ENCODE data around the gene CTSA. TPM values are rescaled to one million over a fixed set of nuclear protein-coding genes. Genes with fewer than 3 reads are reported as not detected.
"Not testable (repeated sequence)": the region's sequence is repeated elsewhere in the genome, so short reads cannot be mapped to it uniquely, and the experiment has no call there.

CTSA gene
- total and polyA plus RNA-seq, 4 donors, result 29.4 to 102 (median 67.0) TPM

- Histone ChIP-seq H3K27ac (ENCODE audit: low read depth, low read length) (peak overlapping the region; percentile 78), H3K27me3 (ENCODE audit: control insufficient read depth, insufficient read depth, low read length) (no peaks in the 10 kb centered on the region), H3K4me3 (ENCODE audit: low read depth, low read length) (no peak overlapping the region), H3K36me3 (ENCODE audit: control insufficient read depth, insufficient read depth, low read length) (no peaks in the 10 kb centered on the region), H3K9me3 (ENCODE audit: control insufficient read depth, insufficient read depth, low read length) (no peaks in the 10 kb centered on the region), H3K4me1 (ENCODE audit: control insufficient read depth, insufficient read depth, low read length) (peaks cover 8% of the 10 kb centered on the region)
- 83% methylated on average over 9 of the region's 11 CpGs for WGBS (ENCODE audit: insufficient coverage)
- no peak for DNase-seq (ENCODE audit: low read depth in 4 of 6, low spot score in 6 of 6)
Measured at GRCh38 chr20:45921337-45922189, 30.4 kb downstream of the CTSA start.

GRCh38 chr20:45924391-45925261 lies 33.5 kb downstream of the CTSA start:
- DNase-seq (ENCODE audit: low read depth in 4 of 6, low spot score in 6 of 6), result peak in 2 of 6 donors; percentile 39 to 78
- peak overlapping the region; percentile 82 for H3K27ac ChIP-seq (ENCODE audit: low read depth, low read length)
- H3K4me3 ChIP-seq (ENCODE audit: low read depth, low read length), result no peak overlapping the region
- WGBS (ENCODE audit: insufficient coverage), result 81% methylated on average over 14 of the region's 21 CpGs
- H3K36me3 ChIP-seq (ENCODE audit: control insufficient read depth, insufficient read depth, low read length), result no peaks in the 10 kb centered on the region
- H3K4me1 ChIP-seq (ENCODE audit: control insufficient read depth, insufficient read depth, low read length), result peaks cover 7% of the 10 kb centered on the region
- H3K9me3 ChIP-seq (ENCODE audit: control insufficient read depth, insufficient read depth, low read length), result no peaks in the 10 kb centered on the region
- no peaks in the 10 kb centered on the region for H3K27me3 ChIP-seq (ENCODE audit: control insufficient read depth, insufficient read depth, low read length)

DNA sequence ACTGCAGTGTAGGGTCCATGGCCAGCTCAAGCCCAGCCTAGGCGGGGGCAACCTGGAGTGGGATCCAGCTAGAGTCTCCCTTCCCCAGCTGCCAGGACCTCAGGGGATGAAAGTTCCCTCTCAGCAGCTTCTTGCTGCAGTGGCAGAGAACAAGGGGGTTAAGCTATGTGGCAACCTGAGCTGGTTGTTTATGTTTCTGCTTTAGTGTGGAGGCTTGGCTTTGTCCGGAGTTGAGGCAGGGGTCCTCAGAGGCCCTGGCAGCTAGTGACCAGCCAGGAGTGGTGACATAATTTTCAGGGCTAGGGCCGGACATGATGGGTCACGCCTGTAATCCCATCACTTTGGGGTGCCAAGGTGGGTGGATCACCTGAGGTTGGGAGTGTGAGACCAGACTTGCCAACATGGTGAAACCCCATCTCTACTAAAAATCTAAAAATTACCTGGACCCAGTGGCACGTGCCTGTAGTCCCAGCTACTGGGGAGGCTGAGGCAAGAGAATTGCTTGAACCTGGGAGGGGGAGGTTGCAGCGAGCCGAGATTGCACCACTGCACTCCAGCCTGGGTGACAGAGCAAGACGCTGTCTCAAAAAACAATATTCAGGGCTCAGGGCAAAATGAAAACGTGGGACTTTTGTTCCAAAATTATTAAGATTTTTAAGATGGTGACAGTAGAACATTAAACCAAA lies 34.8 kb downstream of the CTSA start:
- Histone ChIP-seq H3K36me3 (ENCODE audit: control insufficient read depth, insufficient read depth, low read length) (no peaks in the 10 kb centered on the region), H3K9me3 (ENCODE audit: control insufficient read depth, insufficient read depth, low read length) (no peaks in the 10 kb centered on the region), H3K4me1 (ENCODE audit: control insufficient read depth, insufficient read depth, low read length) (no peaks in the 10 kb centered on the region), H3K27me3 (ENCODE audit: control insufficient read depth, insufficient read depth, low read length) (no peaks in the 10 kb centered on the region), H3K27ac (ENCODE audit: low read depth, low read length) (no peak overlapping the region), H3K4me3 (ENCODE audit: low read depth, low read length) (no peak overlapping the region)
- no peak for DNase-seq (ENCODE audit: low read depth in 4 of 6, low spot score in 6 of 6)
- 64% methylated on average over 7 of the region's 9 CpGs for WGBS (ENCODE audit: insufficient coverage)

GRCh38 chr20:45926731-45927070 lies 35.6 kb downstream of the CTSA start:
- DNase-seq (ENCODE audit: low read depth in 4 of 6, low spot score in 6 of 6), result no peak
- 80% methylated on average over 1 of the region's 2 CpGs for WGBS (ENCODE audit: insufficient coverage)
- no peak overlapping the region for H3K27ac ChIP-seq (ENCODE audit: low read depth, low read length)
- no peaks in the 10 kb centered on the region for H3K9me3 ChIP-seq (ENCODE audit: control insufficient read depth, insufficient read depth, low read length)
- H3K36me3 ChIP-seq (ENCODE audit: control insufficient read depth, insufficient read depth, low read length), result no peaks in the 10 kb centered on the region
- H3K4me3 ChIP-seq (ENCODE audit: low read depth, low read length), result no peak overlapping the region
- H3K27me3 ChIP-seq (ENCODE audit: control insufficient read depth, insufficient read depth, low read length), result no peaks in the 10 kb centered on the region
- H3K4me1 ChIP-seq (ENCODE audit: control insufficient read depth, insufficient read depth, low read length), result no peaks in the 10 kb centered on the region

DNA sequence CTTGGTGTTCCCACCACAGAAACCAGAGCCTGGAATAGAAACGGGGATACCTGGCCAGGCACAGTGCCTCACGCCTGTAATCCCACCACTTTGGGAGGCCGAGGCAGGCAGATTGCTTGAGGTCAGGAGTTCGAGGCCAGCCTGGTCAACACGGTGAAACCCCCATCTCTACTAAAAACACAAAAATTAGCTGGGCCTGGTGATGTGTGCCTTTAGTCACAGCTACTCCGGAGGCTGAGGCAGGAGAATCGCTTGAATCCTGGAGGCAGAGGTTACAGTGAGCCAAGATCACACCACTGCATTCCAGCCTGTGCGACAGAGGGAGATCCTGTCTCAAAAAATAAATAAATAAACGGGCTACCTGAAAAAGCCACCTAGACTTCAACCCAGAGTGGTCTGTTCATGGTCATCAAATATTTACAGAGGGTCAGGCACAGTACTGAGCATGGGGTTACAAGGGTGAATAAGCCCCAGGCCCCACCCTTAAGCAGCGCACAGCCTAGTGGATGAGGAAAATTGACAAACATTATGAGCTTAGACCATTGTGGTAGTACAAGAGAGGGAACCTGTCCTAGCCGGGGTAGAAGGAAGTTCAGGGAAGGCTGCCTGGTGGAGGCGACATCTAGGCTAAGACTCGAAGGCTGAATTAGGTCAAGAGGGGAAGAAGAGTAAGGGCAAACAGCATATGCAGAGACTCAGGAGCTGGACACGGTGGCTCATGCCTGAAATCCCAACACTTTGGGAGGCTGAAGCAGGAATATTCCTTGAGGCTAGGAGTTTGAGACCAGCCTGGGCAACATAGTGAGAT lies 36.1 kb downstream of the CTSA start:
- no peak overlapping the region for H3K4me3 ChIP-seq (ENCODE audit: low read depth, low read length)
- H3K9me3 ChIP-seq (ENCODE audit: control insufficient read depth, insufficient read depth, low read length), result no peaks in the 10 kb centered on the region
- WGBS (ENCODE audit: insufficient coverage), result 91% methylated on average over 12 of the region's 14 CpGs
- no peaks in the 10 kb centered on the region for H3K4me1 ChIP-seq (ENCODE audit: control insufficient read depth, insufficient read depth, low read length)
- no peak for DNase-seq (ENCODE audit: low read depth in 4 of 6, low spot score in 6 of 6)
- H3K27ac ChIP-seq (ENCODE audit: low read depth, low read length), result no peak overlapping the region
- H3K27me3 ChIP-seq (ENCODE audit: control insufficient read depth, insufficient read depth, low read length), result no peaks in the 10 kb centered on the region
- H3K36me3 ChIP-seq (ENCODE audit: control insufficient read depth, insufficient read depth, low read length), result no peaks in the 10 kb centered on the region

DNA sequence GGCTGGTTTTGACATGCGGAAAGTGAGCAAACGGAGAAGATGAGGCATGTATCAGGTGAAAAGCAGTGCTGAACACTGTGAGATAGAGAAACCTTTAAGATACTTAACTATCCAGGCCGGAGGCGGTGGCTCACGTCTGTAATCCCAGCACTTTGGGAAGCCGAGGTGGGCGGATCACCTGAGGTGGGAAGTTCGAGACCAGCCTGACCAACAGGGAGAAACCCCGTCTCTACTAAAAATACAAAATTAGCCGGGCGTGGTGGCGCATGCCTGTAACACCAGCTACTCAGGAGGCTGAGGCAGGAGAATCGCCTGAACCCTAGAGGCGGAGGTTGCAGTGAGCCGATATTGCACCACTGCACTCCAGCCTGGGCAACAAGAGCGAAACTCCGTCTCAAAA lies 40.5 kb downstream of the CTSA start:
- H3K4me1 ChIP-seq (ENCODE audit: control insufficient read depth, insufficient read depth, low read length), result peaks cover 23% of the 10 kb centered on the region
- H3K27ac ChIP-seq (ENCODE audit: low read depth, low read length); H3K36me3 ChIP-seq (ENCODE audit: control insufficient read depth, insufficient read depth, low read length); DNase-seq (ENCODE audit: low read depth in 4 of 6, low spot score in 6 of 6); H3K27me3 ChIP-seq (ENCODE audit: control insufficient read depth, insufficient read depth, low read length); H3K4me3 ChIP-seq (ENCODE audit: low read depth, low read length); H3K9me3 ChIP-seq (ENCODE audit: control insufficient read depth, insufficient read depth, low read length): not testable (repeated sequence)
- WGBS (ENCODE audit: insufficient coverage), result 97% methylated on average over 13 of the region's 17 CpGs

GRCh38 chr20:45933266-45934045 lies 42.3 kb downstream of the CTSA start:
- peaks cover 26% of the 10 kb centered on the region for H3K4me1 ChIP-seq (ENCODE audit: control insufficient read depth, insufficient read depth, low read length)
- no peaks in the 10 kb centered on the region for H3K9me3 ChIP-seq (ENCODE audit: control insufficient read depth, insufficient read depth, low read length)
- no peaks in the 10 kb centered on the region for H3K27me3 ChIP-seq (ENCODE audit: control insufficient read depth, insufficient read depth, low read length)
- peak overlapping the region; percentile 95 for H3K4me3 ChIP-seq (ENCODE audit: low read depth, low read length)
- peak overlapping the region; percentile 99 for H3K27ac ChIP-seq (ENCODE audit: low read depth, low read length)
- peak in 3 of 6 donors; percentile 44 to 93 (median 88) for DNase-seq (ENCODE audit: low read depth in 4 of 6, low spot score in 6 of 6)
- 3% methylated on average over 17 of the region's 22 CpGs for WGBS (ENCODE audit: insufficient coverage)
- peaks cover 21% of the 10 kb centered on the region for H3K36me3 ChIP-seq (ENCODE audit: control insufficient read depth, insufficient read depth, low read length)

GRCh38 chr20:45934046-45934585 lies 43.0 kb downstream of the CTSA start:
- peaks cover 28% of the 10 kb centered on the region for H3K36me3 ChIP-seq (ENCODE audit: control insufficient read depth, insufficient read depth, low read length)
- no peaks in the 10 kb centered on the region for H3K9me3 ChIP-seq (ENCODE audit: control insufficient read depth, insufficient read depth, low read length)
- peak overlapping the region; percentile 99 for H3K27ac ChIP-seq (ENCODE audit: low read depth, low read length)
- DNase-seq (ENCODE audit: low read depth in 4 of 6, low spot score in 6 of 6), result peak; percentile 52 to 98 (median 82)
- H3K4me1 ChIP-seq (ENCODE audit: control insufficient read depth, insufficient read depth, low read length), result peaks cover 26% of the 10 kb centered on the region
- peak overlapping the region; percentile 95 for H3K4me3 ChIP-seq (ENCODE audit: low read depth, low read length)
- H3K27me3 ChIP-seq (ENCODE audit: control insufficient read depth, insufficient read depth, low read length), result no peaks in the 10 kb centered on the region
- 0% methylated on average over 32 of the region's 34 CpGs for WGBS (ENCODE audit: insufficient coverage)

Data from spinal cord (tissue), 10 donors.